Gastroesophageal sphincter (tissue), 3 donors: ENCODE data around the gene SLC27A1.
"Not testable (repeated sequence)": the region's sequence is repeated elsewhere in the genome, so short reads cannot be mapped to it uniquely, and the experiment has no call there.

ENCODE experiments used
- POLR2AphosphoS5 ChIP-seq: sonication (generic); formaldehyde crosslinking; IDR thresholded peaks from one replicate; pipeline ENCODE4 v1.6.1; 2017; ENCODE audit warnings: antibody characterized with exemption
- TF ChIP-seq, protein P1 (sequence below), 4 experiments: fragments of 200-600 bp in 2 of 4; fragments of 450-650 bp in 2 of 4; sonication (generic) in 1 of 4; IDR thresholded peaks; one replicate each; pipeline ENCODE4 v1.5.1; 2017 to 2019; ENCODE audit warnings: antibody characterized with exemption in 4 of 4, mild to moderate bottlenecking in 2 of 4, moderate library complexity in 2 of 4

- TF ChIP-seq, protein P1, sequence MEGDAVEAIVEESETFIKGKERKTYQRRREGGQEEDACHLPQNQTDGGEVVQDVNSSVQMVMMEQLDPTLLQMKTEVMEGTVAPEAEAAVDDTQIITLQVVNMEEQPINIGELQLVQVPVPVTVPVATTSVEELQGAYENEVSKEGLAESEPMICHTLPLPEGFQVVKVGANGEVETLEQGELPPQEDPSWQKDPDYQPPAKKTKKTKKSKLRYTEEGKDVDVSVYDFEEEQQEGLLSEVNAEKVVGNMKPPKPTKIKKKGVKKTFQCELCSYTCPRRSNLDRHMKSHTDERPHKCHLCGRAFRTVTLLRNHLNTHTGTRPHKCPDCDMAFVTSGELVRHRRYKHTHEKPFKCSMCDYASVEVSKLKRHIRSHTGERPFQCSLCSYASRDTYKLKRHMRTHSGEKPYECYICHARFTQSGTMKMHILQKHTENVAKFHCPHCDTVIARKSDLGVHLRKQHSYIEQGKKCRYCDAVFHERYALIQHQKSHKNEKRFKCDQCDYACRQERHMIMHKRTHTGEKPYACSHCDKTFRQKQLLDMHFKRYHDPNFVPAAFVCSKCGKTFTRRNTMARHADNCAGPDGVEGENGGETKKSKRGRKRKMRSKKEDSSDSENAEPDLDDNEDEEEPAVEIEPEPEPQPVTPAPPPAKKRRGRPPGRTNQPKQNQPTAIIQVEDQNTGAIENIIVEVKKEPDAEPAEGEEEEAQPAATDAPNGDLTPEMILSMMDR (IDR thresholded peaks at IDR 0.05) = not testable (repeated sequence)
- TF ChIP-seq POLR2AphosphoS5 = not testable (repeated sequence)
Measured at GRCh38 chr19:17475011-17475540, 4.8 kb downstream of the SLC27A1 start.
